A549 (cell line): ENCODE data around the gene GRIPAP1. TPM values are rescaled to one million over a fixed set of nuclear protein-coding genes. Genes with fewer than 3 reads are reported as not detected.

ENCODE experiments used
- ATAC-seq, 2 experiments: fragments of 200-7000 bp in 1 of 2; fragments of >200 bp in 1 of 2; cut with Nextera tagmentation in 1 of 2; cut with Tn5 transposase in 1 of 2; 3 replicates each; pipeline versions ENCODE4 v1.8.0 to v1.9.1; 2018 to 2020; ENCODE audit warnings: mild to moderate bottlenecking in 1 of 2, moderate library complexity in 1 of 2
- CTCF ChIA-PET: fragments of 300-600 bp; sonication (Branson Sonifier 250); formaldehyde crosslinking; extraction: SDS; loops from one replicate; lab custom pipeline; 2021; ENCODE audit warnings: antibody characterized with exemption, inconsistent platforms; lab: Yijun Ruan, JAX
- POLR2A ChIA-PET: fragments of 350-600 bp; formaldehyde crosslinking; extraction: SDS; loops from one replicate; lab custom pipeline; 2021; ENCODE audit warnings: antibody characterized with exemption, inconsistent platforms; lab: Yijun Ruan, JAX
- DNase-seq, 2 experiments: peaks; one replicate each; pipeline versions ENCODE4 v3.0.0 to v3.0.0-alpha.2; 2011 to 2016; ENCODE audit warnings: low read depth in 1 of 2, low spot score in 1 of 2
- FAIRE-seq: peaks from 2 replicates; lab custom pipeline; 2011; peaks lifted over from hg19 to GRCh38; lab: Jason Lieb, UNC
- H3K27ac ChIP-seq, 2 experiments: fragments of >200 bp; sonication (Bioruptor Twin); formaldehyde crosslinking; 3 replicates each; pipeline ENCODE4 v1.5.1; 2016 to 2017
- H3K4me1 ChIP-seq: fragments of >200 bp; sonication (Bioruptor Twin); formaldehyde crosslinking; 3 replicates; pipeline ENCODE4 v1.6.1; 2016
- H3K4me2 ChIP-seq: fragments of >200 bp; sonication (Bioruptor Twin); formaldehyde crosslinking; 3 replicates; pipeline ENCODE4 v1.6.1; 2016
- H3K4me3 ChIP-seq: fragments of >200 bp; sonication (Bioruptor Twin); formaldehyde crosslinking; 3 replicates; pipeline ENCODE4 v1.5.1; 2016
- H3K9me3 ChIP-seq: fragments of >200 bp; sonication (Bioruptor Twin); formaldehyde crosslinking; 3 replicates; pipeline ENCODE4 v1.6.1; 2016
- BCL3 ChIP-seq: fragments of >200 bp; sonication (Bioruptor Twin); formaldehyde crosslinking; IDR thresholded peaks from 3 replicates; pipeline ENCODE4 v1.6.1; 2016
- CBX8 ChIP-seq: fragments of 200-600 bp; sonication (generic); IDR thresholded peaks from 2 replicates; pipeline ENCODE4 v1.6.1; 2016
- CTCF ChIP-seq: fragments of >200 bp; sonication (Bioruptor Twin); formaldehyde crosslinking; IDR thresholded peaks from 3 replicates; pipeline ENCODE4 v1.5.1; 2016
- FOSB ChIP-seq: fragments of 250-450 bp; sonication (Bioruptor Pico); IDR thresholded peaks from 2 replicates; pipeline ENCODE4 v1.5.0; 2020; ENCODE audit warnings: mild to moderate bottlenecking, moderate library complexity
- FOSL2 ChIP-seq, 2 experiments: fragments of 450-650 bp in 1 of 2; fragments of >200 bp in 1 of 2; sonication (Bioruptor Twin) in 1 of 2; formaldehyde crosslinking; IDR thresholded peaks; 2 replicates each; pipeline versions ENCODE4 v1.5.0 to v1.6.1; 2016 to 2020; ENCODE audit warnings: mild to moderate bottlenecking in 1 of 2, moderate library complexity in 1 of 2
- FOXS1 ChIP-seq: fragments of 250-450 bp; sonication (Bioruptor Pico); IDR thresholded peaks from 2 replicates; pipeline ENCODE4 v1.5.0; 2020; ENCODE audit warnings: mild to moderate bottlenecking, moderate library complexity
- GATA3 ChIP-seq: IDR thresholded peaks from 2 replicates; pipeline ENCODE4 v1.6.1; 2012; ENCODE audit warnings: borderline replicate concordance
- HDAC2 ChIP-seq: fragments of 200-600 bp; sonication (generic); IDR thresholded peaks from 2 replicates; pipeline ENCODE4 v1.6.1; 2016
- HEYL ChIP-seq: fragments of 250-450 bp; sonication (Bioruptor Pico); IDR thresholded peaks from 2 replicates; pipeline ENCODE4 v1.8.0; 2021; ENCODE audit warnings: mild to moderate bottlenecking, moderate library complexity
- HMGXB4 ChIP-seq: fragments of 250-450 bp; sonication (Bioruptor Pico); IDR thresholded peaks from 2 replicates; pipeline ENCODE4 v1.5.0; 2021; ENCODE audit warnings: mild to moderate bottlenecking, moderate library complexity, borderline replicate concordance
- HOXB5 ChIP-seq: fragments of 250-450 bp; sonication (Bioruptor Pico); IDR thresholded peaks from 2 replicates; pipeline ENCODE4 v1.5.0; 2020; ENCODE audit warnings: mild to moderate bottlenecking, moderate library complexity
- JUN ChIP-seq, 2 experiments: fragments of >200 bp; sonication (Bioruptor Twin); formaldehyde crosslinking; IDR thresholded peaks; 2 replicates in 1 of 2; 3 replicates in 1 of 2; pipeline ENCODE4 v1.6.1; 2016 to 2017
- MAFK ChIP-seq: fragments of 450-650 bp; IDR thresholded peaks from 2 replicates; pipeline ENCODE4 v1.6.1; 2014; ENCODE audit not compliant: partially characterized antibody
- MAX ChIP-seq: IDR thresholded peaks from 2 replicates; pipeline ENCODE4 v1.6.1; 2012
- PBX3 ChIP-seq: IDR thresholded peaks from 2 replicates; pipeline ENCODE4 v1.6.1; 2012
- RCOR1 ChIP-seq: fragments of 150-350 bp; IDR thresholded peaks from 2 replicates; pipeline ENCODE4 v1.6.1; 2014; ENCODE audit warnings: antibody characterized with exemption, low read length, low read depth
- RNF2 ChIP-seq: fragments of 200-600 bp; sonication (generic); IDR thresholded peaks from 2 replicates; pipeline ENCODE4 v1.6.1; 2016; ENCODE audit warnings: low read depth, mild to moderate bottlenecking, antibody characterized with exemption, moderate library complexity, borderline replicate concordance
- TFCP2L1 ChIP-seq: fragments of 250-450 bp; sonication (Bioruptor Pico); IDR thresholded peaks from 2 replicates; pipeline ENCODE4 v1.5.0; 2021; ENCODE audit warnings: mild to moderate bottlenecking
- WGBS: methylation state at CpG from one replicate; pipeline ENCODE4 v1.1.6; 2017; ENCODE audit errors: missing lambda C conversion rate; 5-methylcytosine and 5-hydroxymethylcytosine counted together
- polyA plus RNA-seq, 4 experiments: library from polyadenylated mRNA; depleted of rRNA in 3 of 4; stranded (reverse); fragments of >200 nt; fragmentation: RNase III in 1 of 4; extraction: RNeasy Plus Mini Kit Qiagen cat#74134 plus additional on column Dnase treatment in 1 of 4; gene quantifications; 2 replicates in 3 of 4; 3 replicates in 1 of 4; pipeline ENCODE4 v1.2.3, GENCODE V29; 2011 to 2017

GRIPAP1 gene
- polyA plus RNA-seq, 2 of the 4 experiments (the other 2 are of a cell fraction), result 33.7 to 34.3 TPM

- DNase-seq, result no peak
- no peak overlapping the region for H3K4me2 ChIP-seq
- POLR2A ChIA-PET, result no interaction called here
- ATAC-seq, result no peak
- H3K27ac ChIP-seq, result no peak overlapping the region
- no peak for FAIRE-seq
- H3K4me1 ChIP-seq, result peaks cover 11% of the 10 kb centered on the region
- WGBS, result 93% methylated on average over 7 of the region's 7 CpGs
- H3K4me3 ChIP-seq, result no peak overlapping the region
- TF ChIP-seq MAX, result no peak
- TF ChIP-seq CBX8, result no peak
- no peak for TF ChIP-seq GATA3
- no peaks in the 10 kb centered on the region for H3K9me3 ChIP-seq
- CTCF ChIA-PET, result interaction anchor here (1.7 to 4.9 kb wide), 2 partner anchors 11 to 67 kb away, joined by 6 to 32 read pairs; partner anchors contain the start of gene TFE3
Measured at GRCh38 chrX:48975041-48975440, 27.0 kb downstream of the GRIPAP1 start.

- TF ChIP-seq FOSB (CRISPR knock-in tag) (no peak), BCL3 (no peak), HDAC2 (no peak), GATA3 (no peak), MAFK (no peak), PBX3 (no peak), HEYL (CRISPR knock-in tag) (no peak), MAX (no peak), RCOR1 (no peak), TFCP2L1 (no peak), FOXS1 (CRISPR knock-in tag) (no peak), HOXB5 (CRISPR knock-in tag) (no peak), HMGXB4 (CRISPR knock-in tag) (no peak), FOSL2 (IDR thresholded peaks at IDR 0.05) (no peak), FOSL2 (CRISPR knock-in tag; IDR thresholded peaks at IDR 0.05) (no peak), CTCF (no peak), RNF2 (no peak), JUN (IDR thresholded peaks at IDR 0.05) (no peak)
- no peak for DNase-seq
- H3K4me3 ChIP-seq, result no peak overlapping the region
- H3K9me3 ChIP-seq, result no peaks in the 10 kb centered on the region
- CTCF ChIA-PET, result interaction anchor here (1.7 to 4.9 kb wide), 3 partner anchors 7 to 67 kb away, joined by 6 to 32 read pairs (median 13); partner anchors contain the start of gene TFE3
- peaks cover 11% of the 10 kb centered on the region for H3K4me1 ChIP-seq
- no peak for FAIRE-seq
- ATAC-seq, result no peak
- WGBS, result 88% methylated on average over 2 of the region's 2 CpGs
- H3K27ac ChIP-seq, result no peak overlapping the region
- POLR2A ChIA-PET, result no interaction called here
- H3K4me2 ChIP-seq, result no peak overlapping the region
Measured at GRCh38 chrX:48974574-48974973, 27.5 kb downstream of the GRIPAP1 start.
